ENCODE data around the gene MRGPRF. TPM values are rescaled to one million over a fixed set of nuclear protein-coding genes. Genes with fewer than 3 reads are reported as not detected.

MRGPRF gene
- total and polyA plus RNA-seq, 10 donors, result 2.2 to 21.2 (median 9.7) TPM

DNA sequence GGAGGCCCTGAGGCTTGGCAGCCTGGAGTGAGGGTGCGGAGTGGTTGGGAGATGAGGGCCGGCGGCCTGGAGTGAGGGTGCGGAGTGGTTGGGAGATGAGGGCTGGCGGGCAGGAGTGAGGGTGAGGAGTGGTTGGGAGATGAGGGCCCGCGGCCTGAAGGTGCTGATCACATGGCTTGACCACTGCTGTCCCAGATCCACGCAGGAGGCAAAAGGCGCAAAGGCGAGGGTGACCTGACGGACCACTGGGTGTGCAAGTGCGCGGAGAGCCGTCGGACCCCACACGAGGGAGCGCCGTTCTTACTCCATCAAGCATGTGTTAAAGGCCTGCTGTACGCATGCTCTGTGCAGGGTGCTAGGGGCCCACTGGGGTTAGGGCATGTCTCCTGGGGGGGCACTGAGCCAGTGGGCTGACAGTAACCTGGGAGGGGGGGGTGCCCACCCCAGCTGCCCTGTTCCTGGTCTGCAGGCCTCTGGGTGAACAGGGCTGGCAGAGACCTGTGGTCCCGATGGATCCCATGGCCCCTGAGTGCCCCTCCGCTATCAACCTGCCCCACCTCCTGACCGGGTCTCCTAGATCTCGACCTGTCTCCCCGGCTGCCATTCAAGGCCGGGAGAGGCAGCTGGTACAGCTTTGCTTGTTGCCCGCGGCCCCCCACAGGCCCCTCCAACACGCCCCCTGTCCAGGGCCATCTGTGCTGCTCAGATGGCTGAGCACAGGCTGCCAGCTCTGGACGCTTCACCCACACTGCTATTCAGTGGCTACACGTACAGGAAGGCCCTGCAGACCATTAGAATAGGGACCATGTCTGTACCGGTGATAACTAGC lies 53.4 kb downstream of the MRGPRF start:
- Histone ChIP-seq H3K4me3 (no peak overlapping the region), H3K27ac (no peak overlapping the region), H3K27me3 (replicated peaks in 1 of 7) (peaks cover 0 to 34% (median 0%) of the 10 kb centered on the region in 7 donors), H3K4me1 (peaks cover 4 to 22% (median 13%) of the 10 kb centered on the region in 6 donors), H3K9me3 (peaks cover 0 to 7% (median 0%) of the 10 kb centered on the region in 8 donors), H3K36me3 (no peaks in the 10 kb centered on the region)
- TF ChIP-seq CTCF (IDR thresholded peaks at IDR 0.05 in 8 of 11, conservative IDR thresholded peaks at IDR 0.05 in 3 of 11) (no peak), POLR2AphosphoS5 (IDR thresholded peaks at IDR 0.05) (no peak), POLR2A (IDR thresholded peaks at IDR 0.05) (no peak)
- DNase-seq, result peak; percentile 64
- intact Hi-C loops (cut with DNase I; ENCODE audit: low total_unique reads), result no loop called here
- 85 to 93% (median 91%) methylated on average over 20 to 31 of the region's 31 CpGs for WGBS, 5 donors

GRCh38 chr11:68958211-68958610 lies 54.8 kb downstream of the MRGPRF start:
- Histone ChIP-seq H3K27ac (no peak overlapping the region), H3K36me3 (no peaks in the 10 kb centered on the region), H3K4me3 (no peak overlapping the region), H3K27me3 (replicated peaks in 1 of 7) (peaks cover 0 to 41% (median 0%) of the 10 kb centered on the region in 7 donors), H3K4me1 (peaks cover 4 to 23% (median 13%) of the 10 kb centered on the region in 6 donors), H3K9me3 (peaks cover 0 to 7% (median 0%) of the 10 kb centered on the region in 8 donors)
- intact Hi-C loops (cut with DNase I; ENCODE audit: low total_unique reads), result no loop called here
- WGBS, 5 donors, result 90 to 96% (median 95%) methylated on average over 9 of the region's 9 CpGs
- peak; percentile 61 for DNase-seq
- TF ChIP-seq CTCF (IDR thresholded peaks at IDR 0.05 in 8 of 11, conservative IDR thresholded peaks at IDR 0.05 in 3 of 11), result no peak
- no peak for TF ChIP-seq POLR2AphosphoS5 (IDR thresholded peaks at IDR 0.05)
- TF ChIP-seq POLR2A (IDR thresholded peaks at IDR 0.05), result no peak

DNA sequence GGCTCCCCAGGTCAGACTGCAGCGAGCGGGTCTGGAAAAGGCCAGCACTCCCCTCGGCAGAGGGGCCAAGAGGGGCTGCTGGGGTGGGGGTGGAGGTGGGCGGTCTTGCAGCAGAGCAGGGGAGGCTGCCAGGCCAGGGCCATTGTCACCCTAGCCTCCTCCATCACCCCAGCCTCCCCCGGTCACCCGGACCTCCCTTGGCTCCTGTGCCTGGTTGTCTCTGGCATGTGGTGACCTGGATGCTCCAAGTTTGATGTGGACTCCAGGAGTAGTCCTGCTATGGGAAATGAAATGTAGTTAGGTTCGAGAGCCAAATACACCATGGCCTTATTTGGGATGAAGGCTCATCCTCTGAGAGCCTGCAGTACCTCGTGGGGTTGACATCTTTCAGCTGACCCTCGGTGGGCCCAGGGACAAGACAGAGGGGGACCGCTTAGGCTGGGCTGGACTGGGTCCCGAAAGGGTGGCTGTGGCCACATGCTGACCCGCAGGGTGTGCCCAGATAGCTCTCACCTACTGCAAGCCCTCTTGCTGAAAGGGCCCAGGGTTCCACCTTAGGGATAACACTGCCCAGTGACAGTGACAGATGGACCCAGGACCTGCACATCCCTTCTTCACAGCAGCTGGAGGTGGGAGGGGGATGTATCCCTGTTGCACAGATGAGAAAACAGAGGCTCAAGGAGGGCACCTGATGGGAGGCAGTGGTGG lies 56.3 kb downstream of the MRGPRF start:
- WGBS, 5 donors, result 70 to 87% (median 79%) methylated on average over 9 to 12 of the region's 12 CpGs
- Histone ChIP-seq H3K9me3 (peaks cover 0 to 7% (median 0%) of the 10 kb centered on the region in 8 donors), H3K27ac (no peak overlapping the region), H3K27me3 (replicated peaks in 1 of 7) (peaks cover 0 to 45% (median 0%) of the 10 kb centered on the region in 7 donors), H3K4me1 (peaks cover 4 to 18% (median 13%) of the 10 kb centered on the region in 6 donors), H3K36me3 (no peaks in the 10 kb centered on the region), H3K4me3 (no peak overlapping the region)
- intact Hi-C loops (cut with DNase I; ENCODE audit: low total_unique reads), result no loop called here
- no peak for TF ChIP-seq CTCF (IDR thresholded peaks at IDR 0.05 in 8 of 11, conservative IDR thresholded peaks at IDR 0.05 in 3 of 11)
- no peak for TF ChIP-seq POLR2A (IDR thresholded peaks at IDR 0.05)
- TF ChIP-seq POLR2AphosphoS5 (IDR thresholded peaks at IDR 0.05), result no peak
- DNase-seq, result no peak

DNA sequence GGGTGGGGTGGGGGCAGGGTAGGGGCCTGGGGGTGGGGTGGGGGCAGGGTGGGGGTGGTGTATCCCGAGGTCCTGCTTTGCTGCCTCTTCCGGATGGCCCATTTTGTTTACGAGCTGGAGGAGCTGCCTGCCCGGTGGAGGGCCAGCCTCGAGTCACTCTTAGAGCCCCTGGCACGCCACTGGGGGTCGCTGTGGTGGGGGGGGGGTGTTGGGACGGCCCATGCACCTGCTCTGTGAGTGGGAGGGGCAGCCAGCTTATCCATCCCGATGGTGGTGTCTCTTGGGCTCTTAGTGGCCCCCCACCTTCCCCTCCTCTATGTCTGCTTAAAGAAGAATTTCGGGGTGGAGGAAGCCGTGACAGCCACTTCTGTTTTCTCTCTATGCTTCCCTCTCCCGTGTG lies 56.9 kb downstream of the MRGPRF start:
- TF ChIP-seq POLR2AphosphoS5 (IDR thresholded peaks at IDR 0.05) (no peak), CTCF (IDR thresholded peaks at IDR 0.05 in 8 of 11, conservative IDR thresholded peaks at IDR 0.05 in 3 of 11) (peak in 4 of 11 experiments; percentile 10 to 40 (median 18)), POLR2A (IDR thresholded peaks at IDR 0.05) (no peak)
- no peak for DNase-seq
- intact Hi-C loops (cut with DNase I; ENCODE audit: low total_unique reads), result no loop called here
- Histone ChIP-seq H3K4me1 (peaks cover 4 to 18% (median 13%) of the 10 kb centered on the region in 6 donors), H3K27me3 (replicated peaks in 1 of 7) (peaks cover 0 to 48% (median 0%) of the 10 kb centered on the region in 7 donors), H3K4me3 (no peak overlapping the region), H3K9me3 (peaks cover 0 to 7% (median 0%) of the 10 kb centered on the region in 8 donors), H3K27ac (no peak overlapping the region), H3K36me3 (no peaks in the 10 kb centered on the region)
- 4 to 14% (median 9%) methylated on average over 6 to 12 of the region's 12 CpGs for WGBS, 5 donors

Data from spleen (tissue), 11 donors.